Transverse colon (tissue), 4 donors: ENCODE data around the gene FKBP4. TPM values are rescaled to one million over a fixed set of nuclear protein-coding genes. Genes with fewer than 3 reads are reported as not detected.

ENCODE experiments used
- DNase-seq: peaks from one replicate; pipeline ENCODE4 v3.0.0-alpha.2; 2019
- H3K27ac ChIP-seq, 4 donors: fragments of 200-600 bp; sonication (generic); 2 replicates each; pipeline ENCODE4 v1.5.1; 2016 to 2018; ENCODE audit warnings: inconsistent platforms in 4 of 4
- H3K27me3 ChIP-seq: fragments of 200-600 bp; sonication (generic); 2 replicates; pipeline ENCODE4 v1.5.1; 2017; ENCODE audit warnings: inconsistent platforms
- H3K36me3 ChIP-seq, 4 donors: fragments of 200-600 bp; sonication (generic); 2 replicates each; pipeline ENCODE4 v1.5.1; 2017 to 2019; ENCODE audit warnings: inconsistent platforms in 4 of 4
- H3K4me1 ChIP-seq, 4 donors: fragments of 200-600 bp; sonication (generic); 2 replicates each; pipeline ENCODE4 v1.5.1; 2017 to 2020; ENCODE audit warnings: inconsistent platforms in 4 of 4
- H3K4me3 ChIP-seq, 4 donors: fragments of 200-600 bp; sonication (generic); 1 replicate in 1 of 4; 2 replicates in 3 of 4; pipeline versions ENCODE4 v1.5.1 to v1.6.1; 2017 to 2019; ENCODE audit warnings: inconsistent platforms in 4 of 4
- H3K9me3 ChIP-seq, 2 donors: fragments of 200-600 bp; sonication (generic); 2 replicates each; pipeline ENCODE4 v1.5.1; 2017 to 2019; ENCODE audit warnings: inconsistent platforms in 2 of 2
- CTCF ChIP-seq, 5 experiments: fragments of 200-600 bp in 3 of 5; fragments of 450-650 bp in 2 of 5; sonication (generic) in 3 of 5; IDR thresholded peaks; 1 replicate in 2 of 5; 2 replicates in 3 of 5; pipeline ENCODE4 v1.5.1; 2016 to 2017; ENCODE audit warnings: antibody characterized with exemption in 5 of 5, inconsistent platforms in 3 of 5, mild to moderate bottlenecking in 2 of 5, moderate library complexity in 1 of 5
- EP300 ChIP-seq: sonication (generic); formaldehyde crosslinking; IDR thresholded peaks from one replicate; pipeline ENCODE4 v1.6.1; 2017; ENCODE audit warnings: antibody characterized with exemption, low read depth
- POLR2A ChIP-seq: fragments of 450-650 bp; IDR thresholded peaks from one replicate; pipeline ENCODE4 v1.6.1; 2016; ENCODE audit warnings: antibody characterized with exemption, mild to moderate bottlenecking, moderate library complexity
- POLR2AphosphoS5 ChIP-seq, 3 donors: sonication (generic); formaldehyde crosslinking; IDR thresholded peaks; one replicate each; pipeline ENCODE4 v1.6.1; 2016; ENCODE audit warnings: antibody characterized with exemption in 3 of 3
- WGBS, 2 donors: methylation state at CpG; one replicate each; pipeline ENCODE4 v1.1.5; 2018; ENCODE audit warnings: low coverage in 1 of 2; 5-methylcytosine and 5-hydroxymethylcytosine counted together
- in situ Hi-C, 4 donors: fragments of 200-750 bp; cut with MboI; loops; one replicate each; pipeline versions ENCODE4 v1.15.0 to v1.15.1; 2017; ENCODE audit warnings: low sequenced_read_pairs in 3 of 4, low pct_ligation_motif_present in 1 of 4, low pct_unique_long_range_greater_than_20kb in 1 of 4
- intact Hi-C: fragments of 100-400 bp; cut with DNase I; formaldehyde crosslinking; loops from one replicate; pipeline ENCODE4 v1.15.1; 2023; ENCODE audit warnings: low total_unique reads
- total RNA-seq, 4 donors: library from RNA; depleted of rRNA; stranded (reverse); fragments of >200 nt; gene quantifications; one replicate each; pipeline ENCODE4 v1.1.0, GENCODE V29; 2016

Gene FKBP4
- total RNA-seq, 4 donors from 2014 or later, result 35.4 to 82.4 (median 49.2) TPM

GRCh38 chr12:2819810-2820209 lies 25.0 kb downstream of the FKBP4 start:
- 94 to 100% methylated on average over 5 to 15 of the region's 15 CpGs for WGBS, 2 donors

GRCh38 chr12:2820432-2820831 lies 25.7 kb downstream of the FKBP4 start:
- Histone ChIP-seq H3K9me3 (no peaks in the 10 kb centered on the region), H3K4me1 (no peaks in the 10 kb centered on the region), H3K36me3 (peaks cover 0 to 54% (median 23%) of the 10 kb centered on the region in 4 donors), H3K4me3 (no peak overlapping the region), H3K27me3 (no peaks in the 10 kb centered on the region), H3K27ac (no peak overlapping the region)
- TF ChIP-seq POLR2AphosphoS5 (IDR thresholded peaks at IDR 0.05), result no peak
- no peak for TF ChIP-seq POLR2A
- TF ChIP-seq CTCF (IDR thresholded peaks at IDR 0.05), result no peak
- TF ChIP-seq EP300, result no peak
- intact Hi-C loops (no loop called here), in situ Hi-C loops (no loop called here)
- DNase-seq, result no peak
- 60 to 92% methylated on average over 1 to 9 of the region's 9 CpGs for WGBS, 2 donors

More at GRCh38 chr12:2819810-2820209, 25.0 kb downstream of the FKBP4 start:
- intact Hi-C loops (no loop called here), in situ Hi-C loops (no loop called here)
- TF ChIP-seq POLR2A (no peak), CTCF (IDR thresholded peaks at IDR 0.05) (no peak), POLR2AphosphoS5 (IDR thresholded peaks at IDR 0.05) (no peak), EP300 (no peak)
- Histone ChIP-seq H3K9me3 (no peaks in the 10 kb centered on the region), H3K4me1 (peaks cover 0 to 4% (median 0%) of the 10 kb centered on the region in 4 donors), H3K27me3 (no peaks in the 10 kb centered on the region), H3K27ac (no peak overlapping the region), H3K36me3 (peaks cover 0 to 48% (median 20%) of the 10 kb centered on the region in 4 donors), H3K4me3 (no peak overlapping the region)
- no peak for DNase-seq

- no peak overlapping the region for H3K4me3 ChIP-seq
- no peak overlapping the region for H3K27ac ChIP-seq
- H3K27me3 ChIP-seq, result no peaks in the 10 kb centered on the region
- DNase-seq, result no peak
- TF ChIP-seq EP300 (no peak), POLR2A (no peak), CTCF (IDR thresholded peaks at IDR 0.05) (no peak), POLR2AphosphoS5 (IDR thresholded peaks at IDR 0.05) (no peak)
- H3K4me1 ChIP-seq, result no peaks in the 10 kb centered on the region
- no peaks in the 10 kb centered on the region for H3K9me3 ChIP-seq
- WGBS, 2 donors, result 70 to 72% methylated on average over 4 to 7 of the region's 7 CpGs
- in situ Hi-C loops, result no loop called here
- H3K36me3 ChIP-seq, result peaks cover 0 to 60% (median 28%) of the 10 kb centered on the region in 4 donors
- intact Hi-C loops, result no loop called here
These were observed 28.7 kb downstream of the FKBP4 start for GRCh38 chr12:2823483-2823882.

GRCh38 chr12:2824541-2824940 lies 29.8 kb downstream of the FKBP4 start:
- H3K36me3 ChIP-seq, result peaks cover 0 to 57% (median 26%) of the 10 kb centered on the region in 4 donors
- in situ Hi-C loops, result no loop called here

More at GRCh38 chr12:2824541-2824940, 29.8 kb downstream of the FKBP4 start:
- no peaks in the 10 kb centered on the region for H3K4me1 ChIP-seq
- no peaks in the 10 kb centered on the region for H3K27me3 ChIP-seq
- H3K9me3 ChIP-seq, result no peaks in the 10 kb centered on the region
- DNase-seq, result no peak
- no peak overlapping the region for H3K4me3 ChIP-seq
- 77 to 85% methylated on average over 4 to 6 of the region's 6 CpGs for WGBS, 2 donors
- no peak overlapping the region for H3K27ac ChIP-seq
- TF ChIP-seq EP300 (no peak), POLR2AphosphoS5 (IDR thresholded peaks at IDR 0.05) (no peak), CTCF (IDR thresholded peaks at IDR 0.05) (no peak), POLR2A (no peak)
- intact Hi-C loops, result no loop called here
